IPS DF 6.9 (cell line): ENCODE results near the gene FAM72A.
"Not testable (repeated sequence)": the region's sequence is repeated elsewhere in the genome, so short reads cannot be mapped to it uniquely, and the experiment has no call there.

ENCODE experiments used
- DNase-seq: peaks from one replicate; pipeline ENCODE4 v3.0.0-alpha.2; 2013; ENCODE audit warnings: low read depth, low spot score
- H3K27ac ChIP-seq: one replicate; pipeline ENCODE4 v1.5.1; 2013; ENCODE audit warnings: low read length, control low read depth
- H3K27me3 ChIP-seq: 2 replicates; pipeline ENCODE4 v1.6.1; 2013; ENCODE audit warnings: mild to moderate bottlenecking, low read length; ENCODE audit not compliant: control insufficient read depth, insufficient read depth
- H3K36me3 ChIP-seq: 2 replicates; pipeline ENCODE4 v1.6.1; 2013; ENCODE audit warnings: low read length; ENCODE audit not compliant: control insufficient read depth, insufficient read depth
- H3K4me1 ChIP-seq: 2 replicates; pipeline ENCODE4 v1.6.1; 2013; ENCODE audit warnings: low read length; ENCODE audit not compliant: control insufficient read depth, insufficient read depth
- H3K4me3 ChIP-seq: 2 replicates; pipeline ENCODE4 v1.5.1; 2013; ENCODE audit warnings: mild to moderate bottlenecking, low read length
- H3K9me3 ChIP-seq: 2 replicates; pipeline ENCODE4 v1.6.1; 2013; ENCODE audit warnings: low read length, inconsistent platforms; ENCODE audit not compliant: control insufficient read depth, insufficient read depth
- WGBS: extraction: QIAGEN DNeasy Blood & Tissue Kit; methylation state at CpG from one replicate; pipeline ENCODE4 v1.1.7; 2013; ENCODE audit warnings: mixed read lengths, missing lambda C conversion rate; ENCODE audit not compliant: insufficient read length, insufficient coverage; 5-methylcytosine and 5-hydroxymethylcytosine counted together

FAM72A gene

GRCh38 chr1:206182368-206183317 lies 20.0 kb downstream of the FAM72A start:
- no CpG with 5 or more reads among the region's 6 CpGs for WGBS
- DNase-seq: not testable (repeated sequence)

GRCh38 chr1:206179666-206180065 lies 23.0 kb downstream of the FAM72A start:
- H3K27me3 ChIP-seq, H3K4me3 ChIP-seq, H3K4me1 ChIP-seq, H3K9me3 ChIP-seq, DNase-seq, H3K36me3 ChIP-seq, H3K27ac ChIP-seq: not testable (repeated sequence)

More at GRCh38 chr1:206182368-206183317, 20.0 kb downstream of the FAM72A start:
- H3K36me3 ChIP-seq, H3K4me1 ChIP-seq, H3K9me3 ChIP-seq, H3K27ac ChIP-seq, H3K4me3 ChIP-seq, H3K27me3 ChIP-seq: not testable (repeated sequence)

GRCh38 chr1:206178061-206178989 lies 24.3 kb downstream of the FAM72A start:
- not testable (repeated sequence) for H3K4me3 ChIP-seq, H3K9me3 ChIP-seq, H3K36me3 ChIP-seq, H3K4me1 ChIP-seq, DNase-seq, H3K27ac ChIP-seq, H3K27me3 ChIP-seq
- WGBS: no CpG with 5 or more reads among the region's 9 CpGs

- H3K36me3 ChIP-seq, H3K4me1 ChIP-seq, H3K9me3 ChIP-seq, H3K27ac ChIP-seq, H3K4me3 ChIP-seq, DNase-seq, H3K27me3 ChIP-seq: not testable (repeated sequence)
- no CpG with 5 or more reads among the region's 2 CpGs for WGBS
Measured at GRCh38 chr1:206176114-206176502, 26.5 kb downstream of the FAM72A start.

GRCh38 chr1:206175459-206176113 lies 27.1 kb downstream of the FAM72A start:
- H3K27ac ChIP-seq, H3K4me3 ChIP-seq, H3K9me3 ChIP-seq, H3K27me3 ChIP-seq, H3K4me1 ChIP-seq, H3K36me3 ChIP-seq: not testable (repeated sequence)
- peak; percentile 0 for DNase-seq
- WGBS: no CpG with 5 or more reads among the region's 4 CpGs

- no CpG with 5 or more reads among the region's 7 CpGs for WGBS
- not testable (repeated sequence) for H3K27ac ChIP-seq, H3K36me3 ChIP-seq, H3K27me3 ChIP-seq, H3K4me3 ChIP-seq, H3K4me1 ChIP-seq, H3K9me3 ChIP-seq
- peak; percentile 0 for DNase-seq
Measured at GRCh38 chr1:206174182-206174868, 28.3 kb downstream of the FAM72A start.

- DNase-seq, H3K36me3 ChIP-seq, H3K27me3 ChIP-seq, H3K9me3 ChIP-seq, H3K27ac ChIP-seq, H3K4me1 ChIP-seq, H3K4me3 ChIP-seq: not testable (repeated sequence)
- no CpG with 5 or more reads among the region's 2 CpGs for WGBS
Measured at GRCh38 chr1:206173110-206173719, 29.4 kb downstream of the FAM72A start.

GRCh38 chr1:206169794-206170193 lies 32.8 kb downstream of the FAM72A start:
- H3K27ac ChIP-seq, H3K4me3 ChIP-seq, H3K4me1 ChIP-seq, H3K9me3 ChIP-seq, H3K27me3 ChIP-seq, H3K36me3 ChIP-seq, DNase-seq: not testable (repeated sequence)
- WGBS: no CpG with 5 or more reads among the region's 3 CpGs

- not testable (repeated sequence) for H3K9me3 ChIP-seq, H3K4me3 ChIP-seq, DNase-seq, H3K4me1 ChIP-seq, H3K36me3 ChIP-seq, H3K27me3 ChIP-seq, H3K27ac ChIP-seq
- WGBS: no CpG with 5 or more reads among the region's 10 CpGs
Measured at GRCh38 chr1:206167350-206168029, 35.1 kb downstream of the FAM72A start.
